NCI-H2196 (cell line): Measurements from ENCODE around the gene ACTR6.
"Not testable (repeated sequence)": the region's sequence is repeated elsewhere in the genome, so short reads cannot be mapped to it uniquely, and the experiment has no call there.

Experiments
- DNase-seq: peaks from one replicate; lab custom pipeline; 2025; ENCODE audit not compliant: unreplicated experiment; lab: John Stamatoyannopoulos, UW

ACTR6 gene

DNA sequence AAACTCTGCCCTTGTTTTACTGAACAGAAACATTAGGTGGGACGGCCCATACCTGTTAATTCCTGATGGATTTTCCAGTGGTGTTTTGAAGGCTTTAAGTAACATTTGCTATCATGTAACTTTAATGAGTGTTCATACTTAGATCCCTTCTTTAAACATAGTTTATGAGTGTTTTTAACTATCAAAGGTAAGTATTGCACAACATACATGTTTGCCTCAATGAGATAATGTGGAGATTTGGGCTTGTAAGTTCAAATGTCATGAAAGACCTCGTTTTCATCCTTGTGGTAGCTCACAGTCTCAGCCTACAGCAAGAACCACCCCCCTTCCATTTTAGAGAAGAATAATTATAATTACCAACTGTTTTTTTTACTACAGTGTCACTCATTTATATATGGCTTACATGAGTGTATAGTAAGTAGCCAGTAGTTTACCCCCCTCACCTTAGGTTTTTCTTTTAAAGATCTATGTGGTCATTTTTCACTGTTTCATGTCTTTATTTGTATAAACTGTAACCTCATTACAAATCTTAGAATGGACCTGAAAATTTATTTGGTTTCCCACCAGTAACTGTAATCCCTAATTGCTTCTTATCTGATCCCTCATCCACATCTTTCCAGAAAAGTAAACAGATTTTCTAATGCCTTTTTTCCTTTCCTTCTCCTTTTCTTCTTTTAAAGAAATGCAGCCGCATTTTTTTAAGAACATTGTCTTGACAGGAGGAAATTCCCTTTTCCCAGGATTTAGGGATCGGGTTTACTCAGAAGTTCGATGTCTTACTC lies 18.9 kb downstream of the ACTR6 start:
- no peak for DNase-seq

DNA sequence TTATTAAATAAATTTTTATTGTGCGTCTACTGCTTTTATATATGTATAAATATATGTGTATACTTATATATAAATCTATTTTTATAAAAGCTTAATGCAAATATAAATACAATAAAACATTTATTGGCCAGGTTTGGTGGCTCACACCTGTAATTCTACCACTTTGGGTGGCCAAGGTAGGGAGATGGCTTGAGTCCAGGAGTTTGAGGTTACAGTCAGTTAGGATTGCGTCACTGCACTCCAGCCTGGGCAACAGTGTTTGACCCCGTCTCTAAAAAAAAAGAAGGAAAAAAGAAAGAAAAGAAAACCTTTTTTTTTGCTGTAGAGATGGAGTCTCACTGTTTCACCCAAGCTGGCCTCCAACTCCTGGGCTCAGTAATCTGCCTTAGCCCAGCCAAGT lies 20.9 kb downstream of the ACTR6 start:
- DNase-seq = no peak

DNA sequence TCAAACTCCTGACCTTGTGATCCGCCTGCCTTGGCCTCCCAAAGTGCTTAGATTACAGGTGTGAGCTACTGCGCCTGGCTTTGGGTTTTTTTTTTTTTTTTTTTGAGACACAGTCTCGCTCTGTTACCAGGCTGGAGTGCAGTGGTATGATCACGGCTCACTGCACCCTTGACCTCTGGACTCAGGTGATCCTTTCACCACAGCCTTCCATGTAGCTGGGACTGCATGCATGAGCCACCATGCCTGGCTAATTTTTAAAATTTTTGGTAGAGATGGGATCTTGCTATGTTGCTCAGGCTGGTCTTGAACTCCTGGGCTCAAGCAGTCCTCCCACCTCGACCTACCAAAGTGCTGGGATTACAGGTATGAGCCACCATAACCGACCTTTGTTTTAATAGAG lies 21.6 kb downstream of the ACTR6 start:
- DNase-seq = not testable (repeated sequence)

DNA sequence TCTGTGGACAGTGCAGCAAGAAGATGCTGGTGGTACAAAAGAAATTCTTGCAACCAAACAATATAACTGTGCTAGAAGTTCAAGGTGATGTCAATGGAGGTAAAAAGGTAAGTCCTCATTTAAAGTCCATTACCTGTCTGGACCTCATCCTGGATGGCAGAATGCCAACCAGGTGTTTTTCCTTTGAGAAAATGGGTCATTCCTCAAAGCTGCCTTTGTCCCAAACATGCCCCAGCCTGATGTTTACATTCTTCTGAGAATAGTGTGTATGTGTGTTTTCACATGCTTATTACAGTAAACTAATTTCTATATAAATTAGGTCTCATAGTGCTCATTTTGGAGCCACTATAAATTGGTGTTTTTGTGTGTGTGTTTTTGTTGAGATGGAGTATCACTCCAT lies 24.9 kb downstream of the ACTR6 start:
- DNase-seq = peak; percentile 3

DNA sequence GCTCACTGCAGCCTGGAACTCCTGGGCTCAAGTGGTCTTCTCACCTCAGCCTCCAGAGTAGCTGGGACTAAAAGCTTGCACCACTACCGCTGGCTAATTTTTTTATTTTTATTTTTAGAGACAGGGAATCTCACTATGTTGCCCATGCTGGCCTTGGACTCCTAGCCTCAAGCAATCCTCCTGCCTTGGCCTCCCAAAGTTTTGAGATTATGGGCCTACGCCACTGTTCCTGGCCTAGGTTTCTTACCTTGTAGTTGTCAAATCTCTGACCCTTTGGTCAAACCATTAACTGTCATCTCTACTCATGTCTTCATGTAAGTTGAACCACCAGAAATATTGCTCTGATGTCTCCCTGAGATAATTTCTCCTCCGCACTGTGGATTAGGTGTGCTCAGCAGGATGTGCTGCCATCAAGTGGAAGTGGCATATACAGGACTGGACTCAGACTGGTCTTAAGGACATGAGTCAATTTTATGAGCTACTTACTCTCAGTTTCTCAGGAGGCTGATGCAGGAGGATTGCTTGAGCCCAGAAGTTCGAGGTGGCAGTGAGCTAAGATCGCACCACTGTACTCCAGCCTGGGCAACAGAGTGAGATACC lies 28.5 kb downstream of the ACTR6 start:
- peak; percentile 21 for DNase-seq

DNA sequence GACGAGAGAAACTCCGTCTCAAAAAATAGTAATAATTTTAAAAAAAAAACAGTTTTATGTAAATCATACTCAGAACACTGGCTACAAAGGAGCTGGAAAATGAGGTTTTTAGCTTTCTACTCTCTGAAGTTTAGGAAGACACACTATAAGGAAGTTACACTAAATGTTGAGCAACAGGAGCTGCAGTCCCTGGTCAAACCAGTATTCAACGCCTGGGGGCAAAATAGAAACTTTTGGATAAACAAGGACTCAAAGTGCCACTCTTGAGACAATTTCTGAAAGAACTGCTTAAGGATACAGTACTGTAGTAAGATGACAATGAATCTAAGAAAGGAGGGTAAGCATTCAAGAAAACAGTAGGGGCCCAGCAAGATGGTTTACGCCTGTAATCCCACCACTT lies 29.3 kb downstream of the ACTR6 start:
- DNase-seq = peak; percentile 20

DNA sequence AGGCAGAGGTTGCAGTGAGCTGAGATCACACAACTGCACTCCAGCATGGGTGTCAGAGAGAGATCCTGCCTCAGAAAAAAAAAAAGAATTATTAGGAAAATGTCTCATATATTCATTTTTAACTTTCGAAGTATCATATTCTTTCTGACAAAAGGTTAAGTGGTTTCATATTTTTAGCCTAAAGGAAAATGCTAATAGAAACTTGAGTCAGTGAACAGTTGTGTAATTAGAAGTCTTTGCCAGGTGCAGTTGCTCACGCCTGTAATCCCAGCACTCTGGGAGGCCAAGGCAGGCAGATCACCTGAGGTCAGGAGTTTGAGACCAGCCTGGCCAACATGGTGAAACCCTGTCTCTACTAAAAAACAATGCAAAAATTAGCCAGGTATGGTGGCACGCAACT lies 31.3 kb downstream of the ACTR6 start:
- not testable (repeated sequence) for DNase-seq

DNA sequence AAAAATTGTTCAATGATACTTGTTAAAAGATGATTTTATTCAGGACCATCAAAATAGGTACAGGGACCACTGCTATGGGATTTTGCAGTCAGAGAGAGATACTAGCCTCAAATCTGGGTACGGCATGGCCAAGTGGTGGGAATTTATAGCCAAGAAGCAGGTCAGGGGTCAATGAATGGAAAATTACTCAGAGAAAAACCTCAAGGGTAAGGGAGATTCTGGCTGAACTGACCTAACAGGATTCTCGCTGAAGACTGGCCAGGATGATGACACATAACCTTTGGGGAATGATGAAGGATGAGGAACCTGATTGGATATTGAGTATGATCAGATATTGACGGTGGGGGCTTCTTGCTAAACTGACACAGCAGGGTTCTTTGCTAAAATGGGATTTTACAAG lies 33.6 kb downstream of the ACTR6 start:
- DNase-seq = no peak

DNA sequence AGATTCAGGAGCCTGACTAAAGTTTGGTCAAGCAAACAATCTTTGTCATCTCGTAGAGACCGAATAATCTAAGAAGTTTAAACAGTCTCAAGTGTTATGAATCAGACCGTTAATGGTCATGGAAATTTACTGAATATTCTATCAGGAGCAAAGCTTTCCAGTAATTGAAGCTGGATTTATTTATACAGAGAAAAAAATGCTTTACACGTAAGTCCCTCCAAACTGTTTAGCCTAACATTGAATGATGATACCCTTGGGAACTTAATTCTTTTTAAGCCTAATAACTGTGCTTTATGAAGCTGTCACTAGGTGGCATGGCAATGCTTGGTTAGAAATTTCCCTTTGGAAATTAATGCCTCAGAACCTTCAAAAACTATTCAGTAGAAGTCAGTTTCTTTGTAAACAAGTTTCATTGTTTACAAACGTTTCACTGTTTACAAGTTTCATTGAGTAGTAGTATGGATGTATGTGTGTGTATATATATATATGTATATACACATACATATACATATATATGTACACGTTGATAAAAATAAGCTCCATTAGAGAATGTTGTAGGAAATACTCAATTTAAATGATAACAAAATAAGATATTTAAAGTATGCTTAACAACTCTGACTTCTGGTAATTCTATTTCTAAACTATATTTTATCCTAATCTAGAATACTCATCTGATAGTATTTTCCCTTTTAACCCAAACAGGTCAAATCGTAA lies 34.1 kb downstream of the ACTR6 start:
- peak; percentile 61 for DNase-seq

DNA sequence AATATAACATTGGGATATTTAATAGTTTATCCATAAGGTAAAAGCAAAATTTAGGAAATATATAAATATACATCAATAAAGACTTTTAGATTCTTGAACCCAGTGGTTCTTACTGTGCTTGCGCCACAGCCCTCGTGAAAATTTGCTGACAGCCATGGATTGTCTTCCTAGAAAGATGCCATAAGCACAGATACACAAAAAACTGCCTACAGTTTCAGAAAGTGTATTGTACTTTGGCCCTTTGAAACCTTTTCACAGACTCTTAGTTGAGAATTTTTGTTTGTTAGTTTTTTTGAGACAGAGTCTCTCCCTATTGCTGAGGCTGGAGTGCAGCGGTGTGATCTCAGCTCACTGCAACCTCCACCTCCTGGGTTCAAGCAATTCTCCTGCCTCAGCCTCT lies 38.2 kb downstream of the ACTR6 start:
- no peak for DNase-seq

DNA sequence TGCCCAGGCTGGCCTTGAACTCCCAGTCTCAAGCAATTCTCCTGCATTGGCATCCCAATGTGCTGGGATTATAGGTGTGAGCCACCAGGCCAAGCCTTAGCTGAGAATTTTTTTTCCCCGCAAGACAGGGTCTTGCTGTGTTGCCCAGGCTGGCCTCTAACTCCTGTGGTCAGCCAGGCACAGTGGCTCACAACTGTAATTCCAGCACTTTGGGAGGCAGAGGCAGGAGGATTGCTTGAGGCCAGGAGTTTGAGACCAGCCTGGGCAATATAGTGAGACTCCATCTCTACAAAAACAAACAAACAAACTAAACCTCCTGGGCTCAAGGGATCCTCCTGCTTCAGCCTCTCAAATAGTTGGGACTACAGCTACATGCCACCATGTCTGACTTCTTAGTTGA lies 39.0 kb downstream of the ACTR6 start:
- DNase-seq = no peak

DNA sequence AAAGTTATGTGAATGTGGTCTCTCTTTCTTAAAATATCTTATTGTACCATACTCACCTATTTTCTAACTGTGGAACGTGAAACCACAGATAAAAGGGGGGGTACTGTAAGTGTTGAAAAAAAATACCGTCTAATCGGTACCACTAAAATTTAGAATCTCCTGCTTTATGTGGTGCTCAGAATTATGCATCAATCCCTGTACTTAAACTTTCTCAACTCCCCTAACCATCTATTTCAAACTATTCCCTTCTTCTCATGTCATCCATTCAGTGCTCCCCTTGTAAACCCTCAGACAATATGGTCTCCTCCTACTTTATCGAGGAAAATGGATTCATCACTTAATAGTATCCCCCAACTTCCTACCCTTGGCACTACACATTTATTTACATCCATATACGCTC lies 42.5 kb downstream of the ACTR6 start:
- no peak for DNase-seq

DNA sequence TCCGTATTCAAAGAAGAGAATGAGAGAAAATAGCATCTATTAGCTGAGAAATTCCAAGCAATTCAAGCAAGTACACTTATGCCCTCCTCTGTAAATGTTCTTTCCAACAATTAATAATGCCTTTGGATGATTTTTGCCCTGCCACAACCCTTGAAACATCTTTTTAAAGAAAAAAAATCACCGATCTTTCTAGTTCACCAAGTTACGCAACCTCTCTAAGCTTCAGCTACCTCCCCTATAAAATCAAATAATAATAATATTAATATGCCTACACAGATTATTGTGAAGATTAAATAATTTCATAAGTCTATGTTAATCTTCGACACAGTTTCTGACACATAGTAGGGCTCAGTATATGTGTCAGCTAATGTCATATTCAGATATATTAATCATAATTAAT lies 47.1 kb downstream of the ACTR6 start:
- no peak for DNase-seq

DNA sequence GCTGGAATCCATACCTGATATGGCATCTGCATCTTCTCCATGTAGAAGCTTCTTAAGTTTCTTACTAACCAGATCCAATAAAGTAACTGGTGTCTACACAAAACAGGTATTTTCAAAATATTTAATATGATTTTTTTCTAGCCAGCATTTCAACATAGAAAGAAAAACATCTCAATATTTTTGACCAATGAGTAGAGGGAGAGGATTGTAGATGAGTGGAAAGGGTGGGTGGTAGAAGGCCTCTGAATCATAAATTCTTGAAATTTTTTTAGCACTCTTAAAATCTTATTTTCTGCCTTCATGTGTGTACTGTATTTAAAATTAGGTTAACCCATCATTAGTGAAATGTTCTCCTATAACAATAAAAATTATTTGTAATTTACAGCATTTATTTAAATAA lies 48.3 kb downstream of the ACTR6 start:
- DNase-seq = no peak

DNA sequence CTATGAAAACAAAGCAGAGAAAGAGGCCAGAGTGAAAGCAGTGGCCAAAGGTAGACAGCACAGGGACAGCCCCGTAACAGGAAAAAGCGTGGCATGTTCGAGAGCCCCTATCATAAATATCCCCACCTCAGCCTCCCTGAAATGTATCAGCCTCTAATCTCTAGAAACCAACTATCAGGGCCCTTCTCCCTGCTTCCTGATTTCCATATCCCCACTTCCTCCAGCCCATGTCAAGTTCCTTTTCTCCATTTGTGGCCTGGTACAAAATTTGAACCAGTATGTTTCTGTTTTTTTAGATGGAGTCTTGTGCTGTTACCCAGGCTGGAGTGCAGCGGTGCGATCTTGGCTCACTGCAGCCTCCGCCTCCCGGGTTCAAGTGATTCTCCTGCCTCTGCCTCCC lies 49.3 kb downstream of the ACTR6 start:
- no peak for DNase-seq

DNA sequence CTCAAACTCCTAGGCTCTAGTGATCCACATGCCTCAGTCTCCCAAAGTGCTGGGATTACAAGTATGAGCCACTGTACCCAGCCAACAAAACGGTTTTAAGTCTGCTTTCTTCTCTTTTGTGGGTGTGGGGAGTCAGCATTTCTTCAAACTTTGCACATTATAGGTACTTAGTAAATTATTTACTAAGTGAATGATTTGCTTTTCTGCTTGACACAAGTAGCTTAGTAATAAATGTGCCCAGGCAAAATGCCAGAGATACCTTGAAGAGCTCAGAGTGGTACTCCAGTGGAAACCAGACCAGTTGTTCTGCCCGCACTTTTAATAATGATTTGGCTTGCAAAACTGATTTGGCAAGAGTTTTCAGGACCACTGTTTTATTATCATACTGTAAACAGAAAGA lies 51.3 kb downstream of the ACTR6 start:
- DNase-seq = peak; percentile 75

DNA sequence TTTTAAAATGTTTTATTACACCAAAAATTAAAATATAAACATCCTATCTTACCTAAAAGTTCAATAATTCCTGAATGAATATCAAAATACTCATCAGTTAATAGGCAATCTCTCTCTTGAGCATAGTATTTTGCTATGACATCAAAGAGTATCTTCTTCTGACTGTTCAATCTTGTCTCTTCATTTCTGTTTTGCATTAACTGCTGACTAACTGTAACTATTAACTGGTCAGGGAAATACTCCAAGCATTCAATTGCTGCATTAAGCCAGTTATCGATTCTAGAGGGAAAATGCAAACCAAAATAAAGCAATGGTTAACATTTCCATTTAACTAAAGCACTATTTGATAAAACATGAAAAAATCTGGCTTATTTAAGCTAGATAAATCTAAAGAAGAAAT lies 52.8 kb downstream of the ACTR6 start:
- DNase-seq = no peak

DNA sequence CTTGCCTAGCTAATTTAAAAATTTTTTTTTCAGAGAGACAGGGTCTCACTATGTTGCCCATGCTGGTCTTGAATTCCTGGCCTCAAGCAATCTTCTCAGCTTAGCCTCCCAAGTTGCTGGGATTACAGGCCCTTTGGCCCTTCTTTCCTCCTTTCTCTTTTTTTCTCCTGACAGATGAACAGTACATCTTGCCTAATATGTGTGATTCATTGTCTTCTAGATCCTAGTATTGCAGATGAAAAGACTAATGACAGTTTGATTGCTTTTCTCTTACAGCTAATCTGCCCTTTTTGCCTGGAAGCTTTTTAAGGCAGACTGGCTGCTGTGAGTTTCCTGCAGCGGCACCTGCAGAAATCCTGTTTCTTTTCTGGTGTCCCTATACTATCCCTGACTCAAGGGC lies 54.3 kb downstream of the ACTR6 start:
- DNase-seq = no peak

DNA sequence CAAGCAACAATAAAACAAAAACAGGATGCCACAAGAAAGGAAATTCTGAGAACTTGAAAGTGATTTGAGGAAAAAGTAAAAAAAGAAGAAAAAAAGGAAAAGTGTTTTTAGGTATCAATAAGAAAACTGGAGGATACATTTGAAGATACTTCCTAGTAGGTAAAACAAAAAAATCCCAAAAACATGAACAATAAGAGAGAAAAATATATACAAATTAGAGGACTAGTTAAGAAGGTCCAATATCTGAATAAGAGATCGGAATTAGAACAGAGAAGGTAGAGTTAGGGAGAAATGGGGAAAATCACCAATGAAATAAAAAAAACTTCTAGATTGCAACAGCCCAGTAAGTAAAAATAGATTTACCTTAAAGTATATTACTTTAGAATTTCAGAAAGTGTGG lies 57.5 kb downstream of the ACTR6 start:
- DNase-seq = no peak

DNA sequence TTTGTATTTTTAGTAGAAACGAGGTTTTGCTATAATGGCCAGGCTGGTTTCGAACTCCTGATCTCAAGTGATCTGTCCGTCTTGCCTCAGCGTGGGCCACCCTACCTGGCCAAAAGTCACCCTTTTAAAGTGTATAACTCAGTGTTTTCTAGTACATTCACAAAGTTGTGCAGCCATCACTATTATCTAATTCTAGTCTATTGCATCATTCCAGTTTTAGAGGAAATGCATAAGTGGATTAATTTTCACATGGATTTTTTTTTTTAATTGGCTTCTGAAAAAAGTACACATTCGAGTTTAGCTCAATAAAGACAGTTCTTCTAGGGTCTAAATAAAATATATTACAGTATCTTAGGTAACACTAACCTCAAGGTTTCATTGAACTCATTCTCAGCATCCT lies 62.5 kb downstream of the ACTR6 start:
- DNase-seq = no peak

DNA sequence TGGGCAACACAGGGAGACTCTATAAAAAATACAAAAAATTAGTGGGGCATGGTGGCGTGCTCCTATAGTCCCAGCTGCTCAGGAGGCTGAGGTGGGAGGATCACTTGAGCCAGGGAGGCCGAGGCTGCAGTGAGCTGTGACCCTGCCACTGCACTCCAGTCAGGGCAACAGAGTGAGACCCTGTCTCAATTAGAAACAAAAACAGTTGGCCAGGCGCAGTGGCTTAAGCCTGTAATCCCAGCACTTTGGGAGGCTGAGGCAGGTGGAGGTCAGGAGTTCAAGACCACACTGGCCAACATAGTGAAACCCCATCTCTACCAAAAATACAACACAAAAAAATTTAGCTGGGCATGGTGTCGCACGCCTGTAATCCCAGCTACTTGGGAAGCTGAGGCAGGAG lies 64.5 kb downstream of the ACTR6 start:
- not testable (repeated sequence) for DNase-seq
